ENCODE data around the gene CFAP52.
"Not testable (repeated sequence)": the region's sequence is repeated elsewhere in the genome, so short reads cannot be mapped to it uniquely, and the experiment has no call there.

The CFAP52 gene

DNA sequence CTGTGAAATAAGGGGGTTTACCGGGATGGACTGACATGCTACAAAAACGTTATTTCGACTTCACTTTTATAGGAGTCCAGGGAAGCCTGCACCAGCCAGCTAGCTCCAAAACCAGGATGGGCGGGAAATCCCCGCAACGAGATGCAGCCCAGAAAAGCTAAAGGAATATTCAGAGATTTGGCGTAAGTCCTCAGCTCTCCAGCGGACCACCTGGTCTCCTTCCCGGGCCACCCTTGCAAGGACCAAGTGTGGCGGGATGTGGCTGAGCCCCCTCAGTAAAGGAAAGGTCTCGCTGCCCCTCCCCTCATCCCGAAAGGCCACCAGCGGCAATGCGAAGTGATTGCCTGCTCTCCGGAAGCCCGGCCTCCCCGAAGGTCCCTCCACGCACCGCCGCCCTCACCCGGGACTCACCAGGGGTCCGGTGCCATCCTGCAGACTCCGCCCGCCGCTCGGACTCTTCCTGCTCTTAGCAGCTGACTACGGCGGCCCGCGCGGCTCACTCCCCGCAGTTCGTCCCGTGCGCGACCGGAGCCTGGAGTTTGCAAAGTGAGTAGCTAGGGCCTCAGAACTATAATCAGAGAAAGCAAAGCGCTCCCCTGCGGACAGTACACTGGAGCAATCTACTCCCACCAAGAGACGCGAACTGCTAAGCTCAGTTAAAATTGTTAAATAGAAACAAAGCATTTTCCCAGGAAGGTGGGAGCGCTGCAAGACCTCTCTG, 901 bp upstream of the CFAP52 start, which contains the start of gene STX8:
Gene STX8, minus strand, starts transcription at position 440 of the 721 bp plus-strand sequence. Its CDS starts 12 bp downstream, at position 428.
- peak; percentile 83 for DNase-seq

DNA sequence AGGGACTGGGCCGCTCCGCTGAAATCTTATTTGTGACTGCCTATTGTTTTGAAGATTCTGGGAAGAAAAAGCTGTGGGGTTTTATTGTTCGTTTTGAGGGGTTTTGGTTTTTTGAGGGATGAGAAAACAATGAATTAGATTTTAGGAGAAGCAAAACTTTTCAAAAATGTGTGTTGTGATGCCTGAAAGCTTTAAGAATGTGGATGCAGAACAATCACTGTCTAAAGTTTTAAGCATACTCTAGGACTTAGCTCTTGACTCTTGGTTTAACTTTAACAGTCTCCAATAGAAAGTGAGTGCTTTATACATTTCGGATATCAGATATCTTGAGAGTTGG, 899 bp downstream of the CFAP52 start:
- no peak for DNase-seq

DNA sequence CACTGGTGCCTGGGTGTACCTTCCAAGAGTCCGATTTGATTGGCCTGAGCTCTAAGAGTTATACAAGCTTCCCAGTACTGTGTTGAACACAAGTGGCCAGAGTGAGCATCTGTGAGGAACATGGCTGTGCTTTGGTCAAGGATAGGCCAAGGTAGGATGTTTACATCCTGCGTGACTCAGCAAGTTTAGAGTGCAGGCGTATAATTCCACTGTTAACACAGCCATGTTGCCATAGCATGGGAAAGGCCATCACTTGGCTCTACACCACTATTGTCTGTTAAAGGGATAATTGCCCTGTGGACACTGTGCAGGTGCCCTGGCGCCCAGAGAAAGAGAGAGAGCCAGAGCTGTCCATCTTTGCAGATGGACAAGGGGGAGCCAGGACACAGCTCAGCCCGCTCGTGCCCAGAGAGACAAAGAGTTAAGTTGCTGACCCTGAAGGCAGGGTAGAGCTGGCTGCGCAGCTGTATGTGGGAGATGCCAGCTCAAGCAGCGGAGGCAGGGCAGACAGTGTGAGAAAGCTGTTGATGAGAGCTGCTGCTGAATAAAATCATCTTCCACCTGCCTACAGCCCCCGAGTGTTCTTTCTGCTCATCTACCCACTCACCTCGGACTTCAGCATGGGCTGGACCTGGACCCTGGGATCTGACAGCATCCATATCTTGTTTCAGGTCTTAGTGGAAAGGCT, 11.7 kb downstream of the CFAP52 start:
- no peak for DNase-seq

DNA sequence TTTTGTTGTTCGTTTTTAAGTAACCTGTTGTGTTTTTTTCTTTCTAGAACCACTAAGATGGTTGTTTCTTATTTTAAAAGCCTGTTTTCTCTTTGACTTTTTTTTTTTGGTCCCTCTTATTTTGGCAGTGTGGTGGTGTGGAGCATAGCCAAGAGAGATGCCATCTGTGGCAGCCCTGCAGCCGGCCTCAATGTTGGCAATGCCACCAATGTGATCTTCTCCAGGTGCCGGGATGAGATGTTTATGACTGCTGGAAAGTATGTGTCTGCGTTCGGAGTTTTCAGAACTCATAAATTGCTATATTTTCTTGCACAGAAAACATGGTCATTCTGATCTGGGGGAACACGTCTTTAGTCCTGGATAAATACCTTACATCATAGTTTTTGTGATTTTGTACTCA, 17.6 kb downstream of the CFAP52 start:
- DNase-seq = no peak

DNA sequence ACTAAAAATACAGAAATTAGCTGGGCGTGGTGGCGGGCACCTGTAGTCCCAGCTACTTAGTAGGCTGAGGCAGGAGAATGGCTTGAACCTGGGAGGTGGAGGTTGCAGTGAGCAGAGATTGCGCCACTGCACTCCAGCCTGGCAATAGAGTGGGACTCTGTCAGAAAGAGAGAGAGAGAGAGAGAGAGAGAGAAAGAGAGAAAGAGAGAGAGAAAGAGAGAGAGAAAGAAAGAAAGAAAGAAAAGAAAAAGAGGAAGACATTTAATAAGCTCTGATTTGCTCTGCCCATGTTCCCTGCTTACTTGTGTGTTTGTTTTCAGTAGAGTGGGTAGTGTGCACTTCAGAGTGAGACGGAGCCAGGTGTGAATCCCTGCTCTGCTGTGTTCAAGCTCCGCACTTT, 21.2 kb downstream of the CFAP52 start:
- DNase-seq = not testable (repeated sequence)

DNA sequence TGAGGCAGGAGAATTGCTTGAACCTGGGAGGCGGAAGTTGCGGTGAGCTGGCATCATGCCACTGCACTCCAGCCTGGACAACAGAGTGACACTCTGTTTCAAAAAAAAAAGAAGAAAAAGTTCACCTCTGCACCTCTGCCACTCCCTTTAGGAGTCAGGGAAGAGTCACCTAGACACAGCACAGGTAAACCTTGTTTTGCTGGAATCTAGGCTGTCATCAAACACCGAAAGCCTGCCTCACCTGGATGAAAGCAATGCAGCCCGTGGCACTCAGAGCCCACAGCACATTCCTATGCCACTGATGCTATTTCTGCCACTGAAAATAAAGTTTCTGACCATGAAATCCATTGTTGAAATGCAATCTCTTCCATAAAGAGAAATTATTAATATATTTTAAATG, 22.2 kb downstream of the CFAP52 start:
- DNase-seq = no peak

DNA sequence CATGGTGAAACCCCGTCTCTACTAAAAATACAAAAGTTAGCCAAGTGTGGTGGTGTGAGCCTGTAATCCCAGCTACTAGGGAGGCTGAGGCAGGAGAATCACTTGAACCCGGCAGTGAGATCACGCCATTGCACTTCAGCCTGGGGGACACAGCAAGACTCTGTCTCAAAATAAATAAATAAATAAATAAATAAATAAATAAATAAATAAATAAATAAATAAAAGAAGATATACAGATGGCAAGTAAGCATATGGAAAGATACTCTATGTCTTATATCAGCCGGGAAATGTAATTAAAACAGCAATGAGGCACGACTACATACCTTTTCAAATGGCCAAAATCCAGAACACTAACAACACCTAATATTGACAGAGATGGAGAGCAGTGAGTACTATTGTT, 28.1 kb downstream of the CFAP52 start:
- not testable (repeated sequence) for DNase-seq

DNA sequence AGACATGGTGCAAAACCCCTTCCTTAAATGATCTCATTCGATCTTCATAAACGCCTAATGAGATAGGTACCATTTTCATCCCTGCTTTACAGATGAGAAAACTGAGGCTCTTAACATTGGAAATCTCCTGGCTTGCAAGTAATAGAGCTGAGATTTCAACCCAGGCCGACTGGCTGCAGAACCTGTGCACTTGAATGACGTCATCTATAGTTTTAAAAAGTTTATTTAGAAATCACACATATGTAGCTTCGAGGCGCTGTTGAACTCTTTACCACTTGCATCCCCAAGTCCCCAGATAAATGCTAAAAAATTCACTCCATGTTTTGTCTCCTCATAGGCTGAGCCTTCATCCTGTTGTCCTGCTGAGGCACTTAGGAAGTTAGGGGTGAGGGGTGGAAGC, 30.0 kb downstream of the CFAP52 start:
- no peak for DNase-seq

DNA sequence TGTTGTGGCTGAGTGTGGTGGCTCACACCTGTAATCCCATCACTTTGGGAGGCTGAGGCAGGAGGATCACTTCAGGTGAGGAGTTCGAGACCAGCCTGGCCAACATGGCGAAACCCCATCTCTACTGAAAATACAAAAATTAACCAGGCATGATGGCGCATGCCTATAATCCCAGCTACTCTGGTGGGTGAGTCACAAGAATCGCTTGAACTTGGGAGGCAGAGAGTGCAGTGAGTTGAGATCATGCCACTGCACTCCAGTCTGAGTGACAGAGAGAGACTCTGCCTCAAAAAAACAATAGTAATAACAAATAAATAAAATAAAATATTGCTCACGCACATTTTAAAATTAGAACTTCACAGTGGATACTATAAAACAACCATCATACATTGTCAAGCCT, 30.6 kb downstream of the CFAP52 start:
- DNase-seq = not testable (repeated sequence)

DNA sequence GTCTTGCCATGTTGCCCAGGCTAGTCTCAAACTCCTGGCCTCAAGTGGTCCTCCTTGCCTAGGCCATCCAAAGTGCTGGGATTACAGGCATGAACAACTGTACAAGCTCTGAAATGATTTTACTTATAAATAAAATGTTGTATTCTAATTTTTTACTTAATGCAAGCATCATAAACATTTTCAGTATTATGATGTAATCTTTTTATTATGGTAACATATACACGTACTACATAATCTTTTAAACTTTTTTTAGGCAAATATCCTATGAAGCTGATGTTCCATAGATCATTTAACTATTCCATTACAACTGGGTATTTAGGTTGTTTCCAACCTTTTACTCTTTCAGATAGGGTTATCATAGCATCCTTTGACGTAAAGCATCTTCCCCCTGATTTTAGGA, 35.1 kb downstream of the CFAP52 start:
- DNase-seq = no peak

DNA sequence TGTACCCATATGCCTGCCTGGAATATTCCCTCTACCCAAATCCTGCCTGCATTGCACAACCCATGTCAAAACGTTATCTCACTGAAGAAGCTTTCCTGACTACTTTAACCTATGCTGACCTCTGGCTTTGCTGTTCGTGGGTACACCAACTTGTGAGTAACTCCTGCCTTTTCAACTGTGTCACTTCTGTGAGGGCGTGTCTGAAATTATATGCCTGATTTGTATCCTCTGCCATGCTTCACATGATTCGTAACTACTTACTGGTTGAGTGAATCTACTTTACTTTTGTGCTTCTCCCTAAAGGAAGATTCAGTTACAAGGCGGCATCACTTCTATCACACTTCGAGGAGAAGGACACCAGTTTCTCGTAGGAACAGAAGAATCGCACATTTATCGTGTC, 35.6 kb downstream of the CFAP52 start:
- no peak for DNase-seq

DNA sequence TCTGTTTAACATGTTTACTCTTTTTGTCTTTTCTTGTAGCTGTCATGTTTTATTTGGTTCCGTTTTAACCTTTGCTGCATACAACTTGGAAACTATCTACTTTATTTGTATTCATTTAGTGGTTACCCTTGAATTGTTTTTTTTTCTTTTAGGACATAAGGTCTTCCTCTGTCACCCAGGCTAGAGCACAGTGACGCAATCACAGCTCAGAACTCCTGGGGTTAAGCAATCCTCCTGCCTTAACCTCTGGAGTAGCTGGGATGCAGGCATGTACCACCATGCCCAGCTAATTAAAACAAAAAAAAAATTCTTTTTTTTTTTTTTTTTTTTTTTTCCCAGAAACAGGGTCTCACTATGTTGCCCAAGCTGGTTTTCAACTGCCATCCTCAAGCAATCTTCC, 39.0 kb downstream of the CFAP52 start:
- no peak for DNase-seq

DNA sequence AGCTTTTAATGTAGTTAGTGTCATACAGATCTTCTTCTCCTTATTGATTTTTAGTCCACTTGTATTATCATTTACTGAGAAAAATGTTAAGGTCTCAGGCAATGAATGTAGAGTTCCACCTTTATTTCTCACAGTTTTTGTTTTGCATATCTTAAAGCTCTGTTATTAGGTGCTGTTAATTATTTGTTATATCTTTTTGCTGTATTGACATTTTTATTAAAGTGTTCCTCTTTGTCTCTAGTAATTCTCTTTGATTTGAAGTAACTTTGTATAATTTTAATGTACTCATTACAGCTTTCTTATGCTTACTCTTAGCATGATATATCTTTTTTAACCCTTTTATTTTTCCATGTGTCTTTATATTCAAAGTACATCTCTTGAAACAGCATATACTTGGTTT, 46.5 kb downstream of the CFAP52 start:
- no peak for DNase-seq

DNA sequence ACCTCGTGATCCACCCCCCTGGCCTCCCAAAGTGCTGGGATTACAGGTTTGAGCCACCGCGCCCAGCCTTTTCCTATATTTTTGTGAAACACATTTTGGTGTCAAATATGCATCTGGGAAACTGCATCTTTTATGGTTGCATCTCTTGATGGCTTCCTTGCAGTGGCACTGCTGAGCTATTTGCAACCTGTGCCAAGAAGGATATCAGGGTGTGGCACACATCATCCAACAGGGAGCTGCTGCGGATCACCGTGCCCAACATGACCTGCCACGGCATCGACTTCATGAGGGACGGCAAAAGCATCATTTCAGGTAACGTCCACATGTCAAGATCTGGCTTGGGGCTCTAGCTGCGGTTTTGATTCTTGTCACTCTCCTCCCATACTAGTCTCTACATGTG, 52.1 kb downstream of the CFAP52 start:
- no peak for DNase-seq

DNA sequence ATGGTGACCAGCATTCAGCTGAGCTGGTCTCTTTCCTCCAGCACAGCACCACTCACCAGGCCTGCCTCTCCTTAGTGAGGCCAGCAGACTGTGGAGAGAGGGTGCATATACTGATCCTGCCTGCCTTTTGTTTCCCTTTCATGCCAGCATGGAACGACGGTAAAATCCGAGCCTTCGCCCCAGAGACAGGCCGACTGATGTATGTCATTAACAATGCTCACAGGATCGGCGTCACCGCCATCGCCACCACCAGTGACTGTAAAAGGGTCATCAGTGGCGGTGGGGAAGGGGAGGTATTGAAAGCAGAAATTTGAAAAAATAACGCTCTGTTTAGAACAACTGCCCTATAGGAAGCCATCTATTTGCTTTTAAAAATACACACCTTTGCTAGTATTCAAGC, 56.3 kb downstream of the CFAP52 start:
- DNase-seq = no peak

DNA sequence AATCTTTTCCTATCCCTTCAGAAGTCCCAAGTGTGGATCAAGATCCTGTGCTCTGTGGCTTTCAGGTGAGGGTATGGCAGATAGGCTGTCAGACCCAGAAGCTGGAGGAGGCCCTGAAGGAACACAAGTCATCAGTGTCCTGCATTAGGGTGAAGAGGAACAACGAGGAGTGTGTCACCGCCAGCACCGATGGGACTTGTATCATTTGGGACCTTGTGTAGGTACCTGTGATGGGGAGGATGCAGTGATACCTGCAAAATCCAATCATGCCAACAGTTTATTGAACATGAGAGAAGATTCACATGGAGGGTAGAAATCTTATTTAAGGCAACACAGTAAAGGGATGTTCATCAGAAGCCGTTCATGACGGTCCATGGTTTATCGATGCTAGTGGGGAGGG, 58.9 kb downstream of the CFAP52 start:
- DNase-seq = no peak

DNA sequence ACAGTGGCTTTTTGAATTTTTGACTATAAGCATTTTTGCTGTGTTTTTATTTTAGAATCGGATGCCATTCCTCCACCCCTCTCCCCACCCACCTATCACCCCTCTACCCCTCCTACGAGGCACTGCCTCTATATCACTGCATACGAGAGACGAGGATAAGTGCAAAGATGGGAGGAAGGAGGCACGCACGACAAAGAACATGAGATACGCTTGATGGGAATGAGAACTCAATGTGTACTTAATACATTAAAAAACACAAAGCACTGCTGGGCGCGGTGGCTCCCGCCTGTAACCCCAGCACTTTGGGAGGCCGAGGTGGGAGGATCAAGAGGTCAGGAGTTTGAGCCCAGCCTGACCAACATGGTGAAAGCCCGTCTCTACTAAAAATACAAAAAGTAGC, 60.1 kb downstream of the CFAP52 start:
- no peak for DNase-seq

DNA sequence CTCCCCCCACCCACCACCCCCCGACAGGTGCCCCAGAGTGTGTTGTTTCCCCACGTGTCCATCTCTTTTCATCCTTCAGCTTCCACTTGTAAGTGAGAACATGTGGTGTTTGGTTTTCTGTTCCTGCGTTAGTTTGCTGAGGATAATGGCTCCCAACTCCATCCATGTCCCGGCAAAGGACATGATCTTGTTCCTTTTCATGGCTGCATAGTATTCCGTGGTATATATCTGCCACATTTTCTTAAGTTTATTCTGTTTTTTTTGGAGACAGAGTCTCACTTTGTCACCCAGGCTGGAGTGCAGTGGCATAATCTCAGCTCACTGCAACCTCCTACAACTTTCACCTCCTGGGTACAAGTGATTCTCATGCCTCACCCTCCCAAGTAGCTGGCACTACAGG, 63.9 kb downstream of the CFAP52 start:
- DNase-seq = not testable (repeated sequence)

DNA sequence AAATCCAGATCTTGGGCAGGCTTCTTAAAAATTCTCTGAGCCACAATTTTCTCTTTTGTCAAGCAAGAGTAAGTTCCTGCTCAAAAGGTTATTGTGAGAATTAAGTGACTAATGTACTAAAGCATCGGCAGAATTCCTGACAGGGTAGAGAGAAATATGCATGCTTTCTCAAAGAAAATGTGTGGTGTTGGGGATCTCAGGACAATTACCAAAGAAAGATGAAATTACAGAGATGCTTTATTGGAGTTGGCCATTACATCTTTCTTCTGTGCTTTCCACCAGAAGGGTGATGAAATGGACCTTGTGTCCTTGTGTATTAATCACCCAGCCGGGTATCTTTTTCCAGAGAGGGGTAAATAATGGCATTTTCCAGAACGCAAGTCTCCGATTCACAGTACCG, 67.2 kb downstream of the CFAP52 start:
- DNase-seq = no peak

DNA sequence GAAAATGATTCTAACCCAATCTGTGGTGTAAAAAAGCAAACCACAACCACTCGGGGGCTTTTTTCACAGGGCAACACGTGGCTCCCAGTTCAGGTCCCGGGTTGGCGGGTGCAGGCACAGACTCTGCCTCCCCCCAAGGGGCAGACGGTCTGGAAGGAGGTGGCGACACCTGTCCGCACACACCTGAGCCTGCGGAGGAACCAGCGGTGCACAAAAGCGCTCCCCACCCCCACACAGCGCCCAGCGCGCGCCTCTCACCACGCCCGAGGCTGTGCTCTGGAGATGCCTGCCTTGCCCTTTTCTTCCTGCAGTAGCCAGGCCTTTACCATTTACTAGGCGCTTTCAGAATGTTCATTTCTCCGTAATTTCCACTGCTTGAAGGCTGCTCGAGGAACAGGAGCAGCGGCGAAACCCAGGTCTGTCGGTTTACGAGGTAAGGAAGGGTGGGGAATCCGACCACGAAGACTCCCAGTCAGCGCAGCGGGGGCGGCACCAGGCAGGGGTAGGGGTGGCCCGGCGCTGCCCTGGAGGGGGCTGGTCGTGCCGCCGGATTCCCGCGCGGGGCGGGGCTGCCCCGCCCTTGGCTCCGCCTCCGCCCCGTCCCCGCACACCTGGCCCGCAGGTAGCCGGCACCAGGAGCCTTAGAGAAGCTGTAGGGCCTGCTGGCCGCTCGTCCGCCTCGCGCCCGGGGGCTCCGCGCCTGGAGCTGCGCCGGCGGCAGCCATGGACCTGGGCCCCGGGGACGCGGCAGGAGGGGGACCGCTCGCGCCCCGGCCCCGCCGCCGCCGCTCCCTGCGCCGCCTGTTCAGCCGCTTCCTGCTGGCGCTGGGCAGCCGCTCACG, 68.7 kb downstream of the CFAP52 start, which contains the start of gene USP43:
Gene USP43, plus strand, starts transcription at position 608 of the 842 bp plus-strand sequence. Its CDS starts 116 bp downstream, at position 724.
- no peak for DNase-seq

DNA sequence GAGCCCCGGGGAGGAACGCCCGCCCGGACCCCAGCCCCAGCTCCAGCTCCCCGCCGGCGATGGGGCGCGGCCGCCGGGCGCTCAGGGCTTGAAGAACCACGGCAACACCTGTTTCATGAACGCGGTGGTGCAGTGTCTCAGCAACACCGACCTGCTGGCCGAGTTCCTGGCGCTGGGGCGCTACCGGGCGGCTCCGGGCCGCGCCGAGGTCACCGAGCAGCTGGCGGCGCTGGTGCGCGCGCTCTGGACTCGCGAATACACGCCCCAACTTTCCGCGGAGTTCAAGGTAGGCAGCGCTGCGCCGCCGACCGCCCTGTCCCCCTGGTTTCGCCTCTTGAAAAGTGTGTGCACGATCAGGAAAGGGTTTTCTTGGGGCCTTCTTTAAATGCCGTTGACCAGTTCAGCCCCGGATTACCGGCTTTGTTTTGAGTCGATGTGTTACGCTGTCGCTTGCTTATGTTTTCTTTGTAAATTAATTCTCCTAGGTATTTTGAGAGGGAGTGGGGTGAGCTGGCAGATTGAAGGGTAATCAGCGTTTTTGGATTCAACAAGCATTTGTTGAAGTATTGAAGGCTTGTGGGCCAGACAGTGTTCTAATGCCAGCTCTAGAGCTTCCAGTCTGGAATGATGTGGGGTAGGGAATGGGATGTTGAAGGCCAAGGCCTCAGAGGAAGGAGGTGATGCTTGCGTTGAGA, 69.6 kb downstream of the CFAP52 start:
- DNase-seq = no peak

DNA sequence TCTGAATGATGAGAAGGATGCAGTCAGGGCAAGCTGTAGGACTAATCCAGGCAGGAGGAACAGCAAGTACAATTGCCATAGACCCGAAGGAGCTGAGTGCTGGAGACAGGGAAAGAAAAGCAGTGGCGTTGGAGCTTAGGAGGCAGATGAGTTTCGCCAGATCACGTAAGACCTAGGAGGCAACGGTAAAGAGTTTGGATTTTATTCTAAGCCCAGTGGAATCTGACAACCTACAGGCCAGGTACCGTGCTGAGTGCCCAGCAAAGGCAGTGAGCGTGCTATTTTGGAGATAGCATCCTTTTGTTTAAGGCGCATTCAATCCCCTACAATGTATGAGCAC, 70.1 kb downstream of the CFAP52 start:
- no peak for DNase-seq

DNA sequence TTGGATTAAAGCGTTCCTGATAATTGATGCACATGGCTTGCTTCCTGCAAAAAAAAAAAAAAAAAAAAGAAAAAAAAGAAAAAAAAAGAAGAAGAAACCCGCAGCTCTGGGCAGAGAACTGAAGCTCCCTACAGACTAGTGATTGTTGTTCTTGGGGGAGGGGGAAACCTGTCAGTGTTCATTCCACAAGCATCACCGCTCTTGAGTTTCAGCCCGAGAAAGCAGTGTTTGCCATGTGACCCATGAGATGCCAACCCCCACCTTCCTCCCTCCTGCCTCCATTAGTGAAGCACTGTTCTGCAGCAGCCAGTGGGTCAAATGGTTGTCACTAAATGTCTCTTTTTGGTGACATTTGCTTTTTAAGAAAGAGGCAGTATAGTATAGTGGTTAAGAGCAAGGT, 70.6 kb downstream of the CFAP52 start:
- DNase-seq = no peak
